ENCODE measurements around the gene AFAP1.

The AFAP1 gene

GRCh38 chr4:7892212-7893019 lies 47.2 kb downstream of the AFAP1 start:
- no peak for DNase-seq (ENCODE audit: low read depth)

DNA sequence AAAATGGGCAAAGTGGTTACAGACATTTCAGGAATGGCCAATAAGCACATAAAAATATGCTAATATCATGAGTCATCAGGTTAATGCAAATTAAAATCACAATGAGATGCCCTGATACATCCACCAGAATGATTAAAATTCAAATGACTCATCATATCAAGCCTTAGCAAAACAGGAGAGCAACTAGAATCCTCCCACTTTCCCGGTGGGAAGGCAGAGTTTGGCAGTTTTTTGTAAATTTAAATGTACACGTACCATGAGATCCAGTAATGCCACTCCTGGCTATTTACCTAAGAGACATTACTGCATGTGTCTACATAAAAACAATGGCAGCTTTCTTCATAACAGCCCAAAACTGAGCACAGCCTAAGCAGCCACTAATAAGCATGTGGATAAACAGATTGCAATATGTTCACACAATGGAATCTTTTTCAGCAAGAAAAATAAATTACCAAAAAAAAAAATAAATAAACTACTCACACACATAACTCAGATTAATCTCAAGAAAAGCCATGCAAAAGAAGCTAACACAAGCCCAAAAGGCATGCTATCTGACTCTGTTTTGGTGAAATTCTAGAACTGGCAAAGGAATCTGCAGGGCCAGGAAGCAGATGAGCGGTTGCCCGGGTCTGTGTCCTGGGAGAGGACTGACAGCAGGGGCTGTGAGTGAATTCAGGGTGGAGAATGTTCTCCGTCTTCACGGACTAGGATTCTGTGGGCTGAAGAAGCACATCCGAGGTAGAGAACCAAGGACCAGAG lies 48.8 kb downstream of the AFAP1 start:
- DNase-seq (ENCODE audit: low read depth): no peak

DNA sequence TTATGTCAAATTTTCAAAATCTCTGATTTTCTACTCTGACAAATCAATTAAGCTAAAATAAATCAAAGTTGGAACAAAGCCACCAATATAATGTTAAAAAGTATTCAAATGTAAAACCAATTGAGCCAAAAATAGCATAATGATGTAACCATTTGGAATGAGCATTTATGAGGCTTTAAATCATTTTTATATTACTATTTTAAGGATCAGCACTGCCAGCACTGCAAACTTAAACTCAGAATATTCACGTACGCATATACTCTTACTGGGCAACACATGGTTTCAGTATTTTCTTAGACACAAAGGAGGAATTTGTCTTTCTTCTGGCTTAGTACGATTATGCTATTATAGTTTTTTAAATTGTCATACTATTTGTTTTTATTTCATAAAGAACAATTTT lies 52.2 kb downstream of the AFAP1 start:
- no peak for DNase-seq (ENCODE audit: low read depth)

- DNase-seq (ENCODE audit: low read depth): no peak
Measured at GRCh38 chr4:7886007-7886973, 53.4 kb downstream of the AFAP1 start.

GRCh38 chr4:7885216-7886006 lies 54.2 kb downstream of the AFAP1 start:
- no peak for DNase-seq (ENCODE audit: low read depth)

DNA sequence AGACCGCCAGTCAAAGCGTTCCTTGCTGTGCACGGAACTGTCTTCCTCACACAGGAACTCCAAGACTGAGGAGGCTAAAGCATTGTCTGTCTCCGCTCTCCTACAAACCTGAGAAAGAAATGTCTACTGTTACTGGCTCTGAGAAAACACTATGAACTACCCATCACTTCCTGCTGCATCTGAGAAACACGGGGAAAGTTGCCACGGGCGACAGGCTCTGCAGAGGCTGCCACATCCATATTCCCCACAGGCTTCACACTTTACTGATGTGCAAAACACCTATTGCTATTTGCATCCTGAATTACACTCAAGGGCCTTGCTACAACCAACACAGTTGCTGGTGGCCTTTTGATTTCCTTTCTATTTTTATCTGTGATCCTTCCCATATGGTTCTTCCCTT lies 59.0 kb downstream of the AFAP1 start:
- no peak for DNase-seq (ENCODE audit: low read depth)

DNA sequence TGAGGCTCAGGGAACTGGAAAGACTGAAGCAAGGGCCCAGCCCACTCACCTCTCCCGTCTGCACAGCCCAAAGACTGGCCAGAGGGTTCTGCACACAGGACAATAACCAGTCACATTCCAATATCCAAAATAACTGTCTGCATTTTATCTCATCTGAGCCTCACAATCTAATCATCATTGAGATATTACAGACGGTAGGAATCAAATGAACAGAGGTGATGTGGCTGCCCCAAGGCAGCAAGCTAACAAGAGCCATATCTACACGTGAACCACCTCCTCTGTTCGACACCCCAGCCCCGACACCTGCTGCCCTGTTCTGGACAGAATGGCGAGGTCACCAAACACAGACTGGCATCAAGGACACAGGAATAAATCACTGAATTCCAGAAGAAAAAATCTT lies 60.5 kb downstream of the AFAP1 start:
- no peak for DNase-seq (ENCODE audit: low read depth)

DNA sequence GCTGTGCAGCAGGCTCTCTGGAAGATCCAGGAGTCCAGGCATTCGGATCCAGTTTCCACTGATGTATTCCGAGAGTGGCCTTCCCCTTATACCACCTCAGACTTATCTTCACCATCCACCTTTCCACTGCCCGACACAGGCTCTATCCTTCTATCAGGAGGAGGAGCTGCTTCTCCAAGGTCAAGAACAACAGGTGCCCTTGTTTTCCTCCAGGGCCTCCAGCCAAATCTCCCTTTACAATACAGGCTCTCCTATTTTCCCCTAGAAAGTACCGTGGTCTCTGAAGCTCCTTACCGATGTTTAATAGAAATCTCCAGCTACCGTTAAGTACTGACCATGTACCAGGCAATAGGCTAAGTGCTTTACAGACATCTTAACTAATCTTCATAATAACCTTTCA lies 61.3 kb downstream of the AFAP1 start:
- DNase-seq (ENCODE audit: low read depth): no peak

- DNase-seq (ENCODE audit: low read depth): no peak
Measured at GRCh38 chr4:7877176-7877575, 62.5 kb downstream of the AFAP1 start.

DNA sequence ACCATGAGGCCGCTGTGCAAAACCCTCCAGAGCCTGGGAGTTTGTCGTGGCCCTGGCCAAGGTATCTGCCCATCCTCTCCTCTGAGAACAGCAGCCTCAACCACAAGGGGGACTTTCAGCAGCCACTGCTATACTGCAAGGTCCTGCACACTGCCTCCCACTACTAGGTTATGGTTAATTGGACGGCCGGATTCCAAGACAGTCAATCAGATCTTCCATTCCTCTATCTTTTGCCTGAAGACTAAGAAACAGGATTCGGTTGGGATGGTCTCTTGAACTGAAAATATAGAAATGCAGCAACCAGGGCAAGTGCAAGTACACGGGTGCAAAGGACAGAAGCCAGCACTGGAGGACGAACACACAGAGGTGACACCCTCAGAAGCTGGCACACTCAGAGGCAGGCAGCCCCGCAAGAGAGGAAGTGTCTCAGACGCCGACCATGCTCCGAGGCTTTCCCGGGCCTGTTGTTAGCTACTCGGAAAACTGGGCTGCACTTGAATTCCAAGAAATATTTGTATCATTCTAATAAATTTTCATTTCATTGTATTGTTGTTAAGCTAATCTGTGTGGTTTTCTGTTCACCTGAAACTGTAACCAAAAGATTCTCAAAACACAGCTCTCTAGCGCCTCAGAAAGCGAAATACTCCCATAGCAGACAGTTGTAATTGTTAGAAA lies 63.3 kb downstream of the AFAP1 start:
- peak; percentile 30 for DNase-seq (ENCODE audit: low read depth)

- DNase-seq (ENCODE audit: low read depth): no peak
Measured at GRCh38 chr4:7874838-7875237, 64.8 kb downstream of the AFAP1 start.

- no peak for DNase-seq (ENCODE audit: low read depth)
Measured at GRCh38 chr4:7873881-7874280, 65.8 kb downstream of the AFAP1 start.

GRCh38 chr4:7872264-7872771 lies 67.3 kb downstream of the AFAP1 start:
- no peak for DNase-seq (ENCODE audit: low read depth)

DNA sequence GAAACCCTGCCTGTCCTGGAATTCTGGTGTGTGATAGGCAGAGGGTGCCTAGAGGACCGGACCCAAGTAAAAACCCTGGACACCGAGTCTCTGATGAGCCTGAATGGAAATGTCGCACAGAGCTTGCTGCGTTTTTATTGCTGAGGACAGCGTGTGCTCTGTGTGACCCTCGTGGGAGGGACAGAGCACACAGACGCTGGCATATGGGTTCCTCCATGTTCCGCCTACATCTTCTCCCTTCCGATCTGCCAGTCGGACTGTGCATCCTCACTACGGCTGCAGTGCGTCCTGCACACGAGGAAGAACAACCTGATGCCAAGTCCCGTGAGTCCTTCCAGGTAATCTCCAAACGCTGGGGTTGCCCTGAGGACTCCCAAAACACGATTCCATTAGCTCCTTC lies 68.3 kb downstream of the AFAP1 start:
- DNase-seq (ENCODE audit: low read depth): no peak

GRCh38 chr4:7868892-7869471 lies 70.7 kb downstream of the AFAP1 start:
- no peak for DNase-seq (ENCODE audit: low read depth)

GRCh38 chr4:7868436-7868775 lies 71.3 kb downstream of the AFAP1 start:
- no peak for DNase-seq (ENCODE audit: low read depth)

DNA sequence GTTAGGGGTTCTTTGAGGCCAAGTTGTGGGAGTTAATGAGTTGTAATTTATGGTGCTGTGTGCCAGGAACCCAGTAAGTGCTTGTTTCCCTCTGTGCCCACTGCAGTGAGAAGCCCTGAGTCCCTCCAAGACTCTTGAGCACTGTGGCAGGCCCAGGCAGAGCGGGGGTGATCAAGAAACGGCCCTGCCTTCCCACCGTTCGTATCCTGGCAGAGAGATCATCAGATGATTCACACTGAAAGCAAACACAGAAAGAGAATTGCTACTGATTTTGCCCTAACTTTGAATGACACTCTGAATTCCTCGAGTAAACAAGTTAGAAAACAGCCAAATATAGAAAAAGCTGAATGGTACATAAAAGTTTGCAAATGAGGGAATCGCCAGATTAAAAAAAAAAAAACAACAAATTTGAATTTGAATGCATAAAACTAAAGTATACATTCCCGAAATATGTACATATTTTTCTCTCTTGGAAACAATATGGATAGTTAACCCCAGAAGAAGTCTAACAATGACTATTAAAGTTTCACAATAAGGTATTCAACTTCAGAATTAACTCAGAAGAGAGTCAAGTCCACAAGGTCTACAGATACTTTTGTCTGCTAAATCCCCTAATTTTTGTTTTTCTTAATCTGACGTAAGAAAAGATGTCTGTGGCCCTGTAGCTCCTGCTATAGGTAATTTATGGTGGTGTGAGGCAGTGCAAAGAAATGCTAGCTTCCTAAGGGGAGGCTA lies 71.8 kb downstream of the AFAP1 start:
- DNase-seq (ENCODE audit: low read depth): no peak

DNA sequence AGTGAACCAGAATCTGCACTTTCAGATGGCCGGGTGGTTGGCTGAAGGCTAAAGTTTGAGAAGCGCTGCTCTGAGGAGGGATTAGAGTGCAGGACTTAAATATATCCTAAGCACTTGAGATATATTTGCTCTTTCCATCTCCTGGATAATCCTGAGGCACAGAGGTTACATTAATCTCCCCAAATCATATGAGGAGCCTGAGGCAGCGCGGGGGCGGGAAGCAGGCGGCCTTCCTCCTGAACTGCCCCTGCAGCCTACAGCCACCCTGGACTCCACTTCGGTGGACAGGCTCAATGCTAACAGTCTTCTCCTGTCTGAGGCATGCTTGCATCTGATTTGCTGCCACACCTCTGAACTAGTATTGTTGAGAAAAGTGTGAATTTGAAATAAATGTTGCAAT lies 72.5 kb downstream of the AFAP1 start:
- DNase-seq (ENCODE audit: low read depth): no peak

- no peak for DNase-seq (ENCODE audit: low read depth)
Measured at GRCh38 chr4:7865533-7865932, 74.1 kb downstream of the AFAP1 start.

- DNase-seq (ENCODE audit: low read depth): no peak
Measured at GRCh38 chr4:7864685-7865084, 75.0 kb downstream of the AFAP1 start.

Data from stimulated activated CD4-positive, alpha-beta T cell treated with anti-CD3 and anti-CD28 coated beads, Interleukin-2, amount 100 ng/mL, for 4 hours (primary cell).